HG03095 (cell line): Measurements from ENCODE around the gene NLK.

ENCODE experiments used
- ATAC-seq: cut with Tn5 transposase; IDR thresholded peaks from one replicate; pipeline ENCODE4 v1.9.1; 2021; ENCODE audit warnings: moderate library complexity; ENCODE audit not compliant: unreplicated experiment

NLK gene

DNA sequence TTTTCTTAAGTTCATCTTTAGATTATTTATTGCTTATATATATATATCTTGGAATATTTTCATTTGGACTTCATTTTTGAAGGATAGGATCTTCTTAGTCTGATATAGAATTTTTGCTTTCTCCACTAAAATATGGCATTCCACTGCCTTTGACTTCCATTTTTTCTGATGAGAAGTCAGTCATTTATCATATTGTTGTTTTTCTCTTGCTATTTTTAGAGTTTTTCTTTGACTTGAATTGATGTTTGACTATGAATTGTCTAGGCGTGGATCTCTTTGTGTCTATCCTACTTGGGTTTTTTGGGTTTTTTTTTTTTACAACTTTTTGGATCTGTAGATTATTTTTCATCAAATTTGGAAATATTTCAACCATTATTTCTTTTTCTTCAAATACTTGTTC, 67.7 kb downstream of the NLK start:
- no peak for ATAC-seq

GRCh38 chr17:28112181-28112580, 69.7 kb downstream of the NLK start:
- ATAC-seq = no peak

- ATAC-seq = no peak
Observed at GRCh38 chr17:28112606-28113005, 70.1 kb downstream of the NLK start.

- no peak for ATAC-seq
Observed at GRCh38 chr17:28113269-28113668, 70.8 kb downstream of the NLK start.

GRCh38 chr17:28115046-28115445, 72.6 kb downstream of the NLK start:
- no peak for ATAC-seq

DNA sequence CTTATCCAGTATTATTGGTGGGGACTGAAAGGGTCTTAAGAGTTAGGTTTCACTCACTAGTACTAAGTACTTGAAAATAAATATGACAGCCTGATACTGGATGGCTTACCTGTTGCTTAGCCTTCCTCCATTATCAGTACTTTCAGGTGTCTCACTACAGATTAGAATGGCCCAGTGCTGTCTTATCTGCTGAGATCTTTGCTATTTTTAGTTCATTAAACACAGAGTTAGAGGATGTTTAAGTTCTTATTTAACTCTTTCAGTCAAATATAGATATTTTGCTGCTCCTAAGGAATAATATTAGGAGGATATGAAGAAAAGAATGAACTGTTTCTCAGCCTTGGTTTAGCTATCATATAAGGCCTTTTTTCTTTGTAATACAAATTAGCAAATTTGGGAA, 74.8 kb downstream of the NLK start:
- ATAC-seq = no peak

DNA sequence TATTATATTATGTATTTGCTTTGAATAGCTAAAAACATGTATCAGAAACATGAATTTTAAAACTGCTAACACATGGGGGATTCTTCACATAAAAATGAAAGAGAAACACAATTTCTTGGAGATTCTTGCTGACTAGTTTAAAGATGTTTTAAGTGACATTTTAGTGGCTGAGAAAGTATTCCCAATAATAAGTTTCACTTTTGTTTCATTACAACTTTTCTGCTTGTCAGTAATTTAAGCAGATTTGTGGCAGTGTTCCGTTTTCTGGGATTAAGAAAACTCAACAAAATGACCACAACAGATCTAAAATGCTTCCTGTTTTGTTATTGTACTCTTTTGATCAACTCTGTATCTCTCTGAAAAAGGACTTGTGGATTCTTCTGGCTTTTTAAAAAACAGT, 75.9 kb downstream of the NLK start:
- ATAC-seq = no peak

GRCh38 chr17:28119046-28119445, 76.6 kb downstream of the NLK start:
- no peak for ATAC-seq

DNA sequence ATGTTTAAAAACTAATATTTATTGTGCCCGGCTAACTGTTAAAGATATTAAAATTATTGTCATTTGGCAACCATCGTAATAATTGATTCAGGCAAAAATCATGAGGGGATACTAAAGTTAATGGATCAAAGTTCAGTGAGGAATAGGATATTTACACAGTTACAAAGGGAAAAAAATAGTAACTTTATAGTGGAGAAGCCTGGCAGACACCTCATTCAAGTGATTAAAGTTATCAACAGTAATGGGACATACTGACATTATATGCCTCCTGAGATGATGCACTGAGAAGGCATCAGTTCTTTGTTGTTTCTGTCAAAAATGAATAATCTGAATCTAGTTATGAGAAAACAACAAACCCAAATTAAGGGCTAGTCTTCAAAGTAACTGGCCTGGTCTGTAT, 77.1 kb downstream of the NLK start:
- no peak for ATAC-seq

DNA sequence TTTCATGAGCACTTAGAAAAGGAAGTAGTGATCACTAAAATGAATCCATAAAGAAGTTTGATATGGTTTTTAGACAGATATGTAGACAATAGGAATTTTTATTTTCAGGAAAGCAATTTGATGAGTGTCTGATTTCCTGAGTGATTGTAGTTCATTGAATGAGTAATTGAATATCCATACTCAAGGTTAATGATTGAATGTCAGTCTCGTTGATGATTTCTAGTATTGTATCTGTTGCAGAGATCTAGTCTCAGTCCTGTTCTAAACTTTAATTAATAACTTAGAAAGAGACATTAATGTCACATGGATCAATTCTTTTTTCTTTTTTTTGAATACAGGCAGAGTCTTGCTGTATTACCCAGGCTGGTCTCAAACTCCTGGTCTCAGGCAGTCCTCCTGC, 78.3 kb downstream of the NLK start:
- no peak for ATAC-seq

- no peak for ATAC-seq
Observed at GRCh38 chr17:28124962-28125361, 82.5 kb downstream of the NLK start.

- ATAC-seq = no peak
Observed at GRCh38 chr17:28125526-28126378, 83.3 kb downstream of the NLK start.

DNA sequence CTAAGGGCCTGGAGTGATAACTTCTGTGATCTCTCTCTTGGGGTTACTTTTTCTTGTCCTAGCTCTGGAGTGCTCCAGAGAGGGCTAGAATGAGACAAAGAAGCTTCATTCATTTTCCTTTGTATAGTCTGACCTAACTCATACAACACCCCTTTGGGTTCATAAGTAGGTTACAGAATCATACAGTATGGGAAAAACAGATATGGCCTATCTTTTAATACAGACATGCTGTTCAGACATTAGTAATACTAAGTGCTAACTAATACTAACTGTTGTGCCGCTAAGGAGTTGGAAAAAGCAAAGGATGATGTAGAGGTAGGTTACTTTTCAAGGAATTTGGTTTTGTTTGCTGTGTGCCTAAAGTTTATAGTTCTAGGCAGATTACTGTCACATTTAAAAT, 84.7 kb downstream of the NLK start:
- no peak for ATAC-seq

DNA sequence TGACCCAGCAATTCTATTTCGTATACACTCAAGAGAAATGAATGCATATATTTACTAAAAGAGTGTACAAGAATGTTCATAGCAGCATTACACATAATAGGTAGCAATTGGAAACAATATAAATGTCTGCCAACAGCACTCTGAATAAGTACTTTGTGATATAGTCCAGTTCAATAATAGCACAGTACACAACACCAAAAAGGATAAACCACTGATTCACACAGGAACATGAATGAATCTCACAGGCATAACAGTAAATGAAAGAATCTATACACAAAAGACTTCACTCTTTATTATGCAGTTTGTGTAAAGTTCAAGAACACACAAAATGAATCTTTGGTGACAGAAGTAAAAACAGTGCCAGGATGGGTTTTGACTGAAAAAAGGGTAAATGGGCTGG, 86.3 kb downstream of the NLK start:
- ATAC-seq = no peak

GRCh38 chr17:28130472-28130871, 88.0 kb downstream of the NLK start:
- ATAC-seq = no peak

DNA sequence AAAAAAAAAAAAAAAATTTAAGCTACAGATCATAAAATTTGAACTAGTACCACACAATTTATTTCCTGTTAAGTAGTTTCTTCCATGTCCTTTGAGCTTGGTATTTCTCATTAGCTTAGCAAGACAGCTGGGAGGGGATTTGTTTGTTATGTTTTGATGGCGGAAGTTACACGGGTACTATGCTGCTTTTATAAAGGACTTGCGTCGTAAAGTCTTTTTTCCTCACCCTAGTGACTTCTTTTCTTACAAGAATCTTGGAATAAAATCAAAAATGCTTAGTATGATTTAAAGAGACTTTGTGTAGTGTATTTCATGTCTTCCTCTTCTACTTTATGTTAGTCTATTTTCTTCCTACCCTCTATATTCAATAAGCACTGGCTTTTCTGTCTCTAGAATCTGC, 89.1 kb downstream of the NLK start:
- ATAC-seq = no peak

DNA sequence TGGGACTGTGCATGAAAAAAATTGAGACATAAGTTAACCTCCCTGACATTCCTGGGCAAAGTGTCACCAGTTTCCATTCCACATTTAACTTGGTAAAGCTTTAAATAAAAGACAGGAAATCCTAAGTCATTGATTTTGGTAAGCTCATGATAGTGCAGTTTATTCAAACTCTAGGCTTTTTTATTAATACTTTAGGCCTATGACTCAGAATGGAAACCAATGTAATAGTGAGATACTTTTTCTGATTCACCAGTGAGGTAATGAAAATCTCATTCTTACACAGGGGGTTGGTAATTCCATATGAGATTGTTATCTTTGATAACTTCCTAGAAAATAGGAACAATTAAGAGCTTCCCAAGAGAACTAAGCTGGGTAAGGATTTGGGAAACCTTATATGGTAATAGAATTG, 91.1 kb downstream of the NLK start:
- ATAC-seq = no peak

- ATAC-seq = no peak
Observed at GRCh38 chr17:28136923-28137322, 94.4 kb downstream of the NLK start.

DNA sequence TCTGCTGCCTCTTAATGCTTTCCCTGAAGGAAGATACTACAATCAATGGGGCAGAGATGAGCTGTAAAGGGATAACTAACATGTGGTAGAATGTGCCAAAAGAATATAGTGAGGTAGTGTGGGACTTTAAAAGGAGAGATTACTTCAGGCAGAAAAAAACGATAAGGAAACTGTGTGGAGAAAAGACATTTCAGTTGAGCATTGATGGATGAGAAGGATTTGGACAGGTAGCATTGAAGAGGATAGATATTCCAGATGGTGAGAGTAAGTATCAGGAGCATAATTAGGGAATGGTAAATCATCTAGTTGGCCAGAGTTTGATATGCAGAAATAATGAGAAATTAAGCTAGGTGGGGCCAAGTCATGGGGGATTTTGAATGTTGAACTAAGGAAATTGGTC, 97.3 kb downstream of the NLK start:
- ATAC-seq = no peak

DNA sequence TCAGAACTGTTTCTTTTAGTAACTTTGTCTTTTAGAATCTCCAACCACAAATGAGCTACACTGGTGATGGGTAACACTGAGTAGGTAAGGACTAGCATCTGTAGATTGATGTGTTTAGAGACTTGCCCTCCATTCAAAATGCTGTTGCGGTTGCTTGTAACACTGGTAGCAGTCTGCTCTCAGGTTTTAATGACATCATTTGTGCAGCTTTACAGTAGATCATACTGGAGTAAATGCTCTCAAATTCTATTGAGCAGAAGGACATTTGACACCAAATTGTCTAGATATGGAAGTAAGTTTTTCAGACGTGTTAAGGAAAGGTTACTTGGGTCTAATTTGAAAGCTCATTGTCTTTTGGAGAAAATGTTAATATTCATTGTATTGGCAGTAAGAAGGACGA, 98.8 kb downstream of the NLK start:
- no peak for ATAC-seq

GRCh38 chr17:28141773-28142172, 99.3 kb downstream of the NLK start:
- no peak for ATAC-seq

DNA sequence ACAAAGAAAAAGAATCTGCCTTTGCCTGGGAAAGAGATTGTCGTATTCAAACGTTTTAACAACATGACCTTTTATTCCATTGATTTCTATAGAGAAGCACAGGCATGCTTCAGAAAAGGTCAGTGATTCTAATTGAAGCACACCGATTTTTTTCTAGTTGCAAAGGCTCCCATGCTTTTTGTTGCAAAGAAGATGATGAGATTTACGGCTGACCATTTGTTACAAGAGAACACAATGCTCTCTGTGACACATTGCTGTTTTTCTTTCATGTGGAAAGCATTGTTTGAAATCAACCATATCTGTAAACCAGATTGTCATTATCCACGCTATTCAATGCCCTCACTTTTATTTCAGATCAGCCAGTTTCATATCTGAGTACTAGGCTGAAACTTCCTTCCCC, 99.8 kb downstream of the NLK start:
- ATAC-seq = no peak

DNA sequence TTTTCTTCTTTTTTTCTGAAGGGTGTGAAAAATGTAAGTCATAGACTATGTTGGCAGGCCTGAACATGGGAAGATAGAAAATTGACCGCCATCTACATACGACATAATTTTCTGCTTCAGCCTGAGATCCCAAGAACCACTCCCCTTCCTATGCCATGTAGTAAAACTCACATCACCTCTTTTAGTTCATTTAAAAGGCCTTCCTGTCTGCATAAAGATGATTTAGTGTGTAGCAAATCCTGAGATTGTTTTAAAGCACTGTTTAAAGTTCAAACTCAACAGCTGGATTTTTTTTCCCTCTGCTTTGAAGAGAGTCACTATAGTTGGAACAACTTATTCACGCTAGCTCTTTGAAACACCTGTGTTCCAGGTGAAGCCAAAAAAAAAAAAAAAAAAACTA, 101.5 kb downstream of the NLK start:
- no peak for ATAC-seq
